T-helper 17 cell (primary cell): ENCODE results near the gene FGF14. TPM values are rescaled to one million over a fixed set of nuclear protein-coding genes. Genes with fewer than 3 reads are reported as not detected.

Experiments used
- ATAC-seq: fragments of 150-1000 bp; cut with Tn5 transposase; 2 replicates; pipeline ENCODE4 v1.10.0; 2021; ENCODE audit warnings: mild to moderate bottlenecking, moderate library complexity
- DNase-seq, 3 donors: peaks; one replicate each; pipeline versions ENCODE4 v3.0.0 to v3.0.0-alpha.2; 2020 to 2021
- H3K9me3 ChIP-seq: one replicate; pipeline ENCODE4 v1.7.0; 2013; ENCODE audit warnings: low read length, mild to moderate bottlenecking; ENCODE audit not compliant: control insufficient read depth, poor library complexity, severe bottlenecking
- H3K27ac Mint-ChIP-seq: one replicate; pipeline ENCODE4 v1.8.0; 2022; ENCODE audit warnings: mild to moderate bottlenecking, moderate library complexity, mixed read lengths
- H3K27me3 Mint-ChIP-seq: one replicate; pipeline ENCODE4 v1.8.0; 2022; ENCODE audit warnings: mixed read lengths
- H3K36me3 Mint-ChIP-seq: one replicate; pipeline ENCODE4 v1.8.0; 2022; ENCODE audit warnings: low read depth, mixed read lengths
- H3K4me1 Mint-ChIP-seq: one replicate; pipeline ENCODE4 v1.8.0; 2022; ENCODE audit warnings: mild to moderate bottlenecking, mixed read lengths
- H3K4me3 Mint-ChIP-seq: one replicate; pipeline ENCODE4 v1.8.0; 2022; ENCODE audit warnings: mild to moderate bottlenecking, moderate library complexity, mixed read lengths
- total RNA-seq, 4 donors: library from RNA in 2 of 4; stranded (reverse) in 2 of 4; gene quantifications; one replicate each; pipeline ENCODE4 v1.2.3 and lab custom pipeline; 2022 to 2026

FGF14 gene
- total RNA-seq, 2 donors from 2014 or later: not detected

DNA sequence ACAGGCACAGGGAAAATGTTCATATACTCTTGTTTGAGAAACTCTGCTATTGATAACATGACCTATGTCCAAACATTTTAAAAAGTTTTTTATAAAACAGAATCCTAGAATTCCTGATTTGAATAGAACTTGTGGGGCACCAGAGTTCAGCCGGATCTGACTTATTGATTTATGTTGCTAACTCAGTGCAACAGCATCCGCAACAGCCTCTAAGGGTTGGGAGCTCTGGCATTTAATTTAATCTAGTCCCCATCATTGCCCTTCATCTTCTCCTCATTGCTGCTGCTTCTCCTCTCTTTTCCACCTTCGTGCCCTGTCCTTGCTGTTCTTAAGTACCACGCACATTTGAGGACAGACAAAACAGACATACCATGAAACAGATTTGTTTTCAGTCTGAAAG is 214.5 kb downstream of the FGF14 start:
- ATAC-seq: no peak
- no peaks in the 10 kb centered on the region for H3K36me3 Mint-ChIP-seq
- no peak overlapping the region for H3K27ac Mint-ChIP-seq

DNA sequence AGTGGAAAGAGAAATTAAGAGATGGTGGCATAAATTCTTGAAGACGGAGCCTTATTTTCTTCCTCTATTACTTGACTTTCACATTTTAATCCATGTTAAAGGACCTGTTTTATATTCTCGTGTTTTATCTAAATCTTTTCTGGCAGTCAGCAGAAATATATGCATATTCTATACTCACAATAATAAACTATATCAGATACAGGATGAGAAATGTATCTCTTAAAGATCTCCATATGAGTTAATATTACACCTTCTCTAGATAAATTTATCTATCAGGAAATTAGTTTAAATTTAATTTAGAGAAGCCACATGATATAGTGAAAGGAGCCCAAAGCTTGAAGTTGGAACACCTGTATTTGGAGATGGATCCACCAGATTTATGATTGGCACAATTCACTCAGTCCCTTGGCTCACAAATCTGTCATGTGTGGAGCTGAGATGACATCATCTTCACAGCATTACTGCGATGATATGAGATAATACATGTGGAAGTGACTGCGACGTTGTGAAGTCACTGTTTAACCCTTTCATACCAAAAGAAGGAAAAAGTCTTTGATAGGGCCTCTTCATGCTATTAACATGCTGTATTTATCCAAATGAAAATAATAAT is 216.4 kb downstream of the FGF14 start:
- Mint-ChIP-seq H3K27ac (no peak overlapping the region), H3K36me3 (no peaks in the 10 kb centered on the region), H3K4me3 (no peak overlapping the region), H3K27me3 (peaks cover 4% of the 10 kb centered on the region), H3K4me1 (no peaks in the 10 kb centered on the region)
- no peak for ATAC-seq
- DNase-seq: no peak
- no peaks in the 10 kb centered on the region for H3K9me3 ChIP-seq

More for the DNA sequence above, 214.5 kb downstream of the FGF14 start:
- Mint-ChIP-seq H3K4me3 (no peak overlapping the region), H3K27me3 (peaks cover 4% of the 10 kb centered on the region), H3K4me1 (no peaks in the 10 kb centered on the region)
- no peak for DNase-seq
- H3K9me3 ChIP-seq: no peaks in the 10 kb centered on the region

DNA sequence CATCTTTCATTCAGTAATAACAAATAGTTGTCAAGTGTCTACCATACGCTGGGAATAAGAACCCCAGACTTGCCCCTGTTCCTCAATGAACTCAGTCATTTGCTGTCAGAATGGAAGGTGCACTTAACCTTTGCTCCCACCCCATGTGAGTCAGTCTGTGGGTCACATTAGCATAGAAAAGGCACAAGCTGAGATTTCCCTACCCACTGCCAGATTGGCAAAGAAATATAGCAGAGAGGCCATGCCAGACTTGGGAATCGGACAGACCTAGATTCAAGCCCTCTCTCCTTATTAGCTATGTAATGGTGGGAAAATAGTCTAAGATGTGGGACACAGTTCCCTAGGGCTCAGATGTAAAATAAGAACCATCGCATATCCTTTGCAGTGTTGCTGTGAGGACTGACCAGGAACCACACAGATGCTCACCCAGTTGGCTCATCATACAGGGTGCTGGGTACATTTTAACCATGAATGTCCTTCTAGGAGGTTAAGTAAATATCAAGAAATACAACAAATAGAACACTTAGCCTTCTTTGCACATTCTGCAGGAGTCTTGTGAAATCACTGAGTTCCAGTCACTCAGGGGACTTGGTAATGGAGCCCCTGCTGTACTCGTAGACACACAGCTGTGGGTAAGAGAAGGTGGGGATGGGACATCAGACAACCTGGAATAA is 218.2 kb downstream of the FGF14 start:
- ATAC-seq: no peak
- H3K9me3 ChIP-seq: no peaks in the 10 kb centered on the region
- H3K27ac Mint-ChIP-seq: no peak overlapping the region
- H3K4me3 Mint-ChIP-seq: no peak overlapping the region
- no peaks in the 10 kb centered on the region for H3K4me1 Mint-ChIP-seq
- H3K27me3 Mint-ChIP-seq: peaks cover 4% of the 10 kb centered on the region
- no peaks in the 10 kb centered on the region for H3K36me3 Mint-ChIP-seq
- no peak for DNase-seq

DNA sequence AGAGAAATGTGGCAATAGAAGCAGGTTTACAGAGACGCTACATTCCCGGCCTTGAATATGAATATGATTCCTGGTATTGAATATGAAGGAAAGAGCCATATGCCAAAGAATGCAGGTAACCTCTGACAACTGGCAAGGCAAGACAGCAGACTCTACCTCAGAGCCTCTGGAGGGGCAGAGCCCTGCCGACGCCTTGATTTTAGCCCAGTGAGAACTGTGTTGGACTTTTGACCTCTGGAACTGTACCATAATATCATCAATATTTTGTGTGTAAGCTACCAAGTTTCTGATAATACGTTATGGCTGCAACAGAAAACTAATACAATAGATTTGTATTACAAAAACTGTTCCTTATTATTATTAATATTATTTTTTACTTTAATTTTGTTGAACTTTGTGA is 219.7 kb downstream of the FGF14 start:
- H3K9me3 ChIP-seq: no peaks in the 10 kb centered on the region
- Mint-ChIP-seq H3K4me3 (no peak overlapping the region), H3K4me1 (no peaks in the 10 kb centered on the region), H3K27ac (no peak overlapping the region), H3K36me3 (no peaks in the 10 kb centered on the region), H3K27me3 (peaks cover 4% of the 10 kb centered on the region)
- ATAC-seq: no peak
- no peak for DNase-seq

DNA sequence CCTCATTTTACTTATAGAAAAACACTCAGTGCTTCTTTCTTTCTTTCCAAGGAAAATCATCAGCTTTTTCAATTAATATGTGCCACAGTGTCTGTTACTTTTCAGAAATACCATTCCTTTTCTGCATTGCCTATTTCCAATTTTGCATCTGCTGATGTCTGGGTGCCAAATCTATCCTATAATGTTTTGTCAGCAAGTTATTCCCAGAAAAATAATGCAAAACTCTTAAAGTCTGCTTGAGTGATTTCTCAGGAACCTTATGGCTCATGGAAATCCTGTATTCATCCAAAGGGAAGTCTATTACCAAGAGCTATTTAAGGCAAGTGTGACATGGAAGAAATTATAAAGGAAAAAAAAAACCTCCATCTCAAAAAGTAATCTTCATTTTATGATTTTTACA is 224.4 kb downstream of the FGF14 start:
- no peaks in the 10 kb centered on the region for H3K9me3 ChIP-seq
- no peaks in the 10 kb centered on the region for H3K4me1 Mint-ChIP-seq
- no peak for DNase-seq
- H3K27me3 Mint-ChIP-seq: peaks cover 5% of the 10 kb centered on the region
- ATAC-seq: no peak
- H3K27ac Mint-ChIP-seq: no peak overlapping the region
- H3K36me3 Mint-ChIP-seq: no peaks in the 10 kb centered on the region
- H3K4me3 Mint-ChIP-seq: no peak overlapping the region

DNA sequence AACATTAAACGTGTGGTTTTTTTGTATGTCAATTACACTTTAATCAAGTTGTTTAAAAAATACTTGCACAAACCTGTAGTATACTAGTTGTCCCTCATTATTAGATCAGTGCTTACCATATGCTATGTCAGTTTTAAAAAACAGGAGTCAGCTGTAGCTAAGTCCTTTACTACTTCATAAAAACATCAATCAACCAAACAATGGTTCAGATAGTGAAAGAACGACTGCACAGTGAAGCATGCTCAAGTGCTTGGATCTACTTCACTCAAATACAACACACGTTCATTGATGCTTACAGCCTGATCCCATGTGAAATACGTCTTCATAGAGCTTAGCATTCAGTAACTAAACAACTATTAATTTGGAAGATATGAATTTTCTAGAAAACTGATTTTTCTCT is 225.0 kb downstream of the FGF14 start:
- H3K36me3 Mint-ChIP-seq: no peaks in the 10 kb centered on the region
- H3K9me3 ChIP-seq: no peaks in the 10 kb centered on the region

DNA sequence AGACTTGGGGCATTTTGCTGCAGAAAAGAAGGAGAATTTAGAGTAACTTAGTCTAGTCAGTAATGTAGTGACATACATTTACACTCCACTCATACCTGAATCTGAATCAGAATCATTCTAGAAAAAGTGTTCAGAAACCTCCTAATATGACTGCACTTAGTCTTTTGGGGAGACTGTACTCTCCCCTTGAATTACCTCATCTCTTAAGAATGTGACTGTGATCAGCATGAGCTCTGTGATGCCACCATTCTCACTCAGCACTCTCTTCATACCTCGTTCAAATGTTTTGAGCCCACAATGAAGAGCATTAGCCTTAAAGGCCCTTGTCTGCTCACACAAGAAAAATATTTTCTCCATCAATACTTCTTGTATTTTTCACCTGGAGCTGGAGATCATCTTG is 229.4 kb downstream of the FGF14 start:
- ATAC-seq (no peak), DNase-seq (no peak)
- no peaks in the 10 kb centered on the region for H3K9me3 ChIP-seq
- Mint-ChIP-seq H3K4me1 (no peaks in the 10 kb centered on the region), H3K27ac (no peak overlapping the region), H3K4me3 (no peak overlapping the region), H3K27me3 (peaks cover 18% of the 10 kb centered on the region), H3K36me3 (no peaks in the 10 kb centered on the region)

More for the DNA sequence above, 225.0 kb downstream of the FGF14 start:
- no peak for DNase-seq
- no peak for ATAC-seq
- Mint-ChIP-seq H3K27ac (no peak overlapping the region), H3K4me1 (no peaks in the 10 kb centered on the region), H3K4me3 (no peak overlapping the region), H3K27me3 (peaks cover 9% of the 10 kb centered on the region)

DNA sequence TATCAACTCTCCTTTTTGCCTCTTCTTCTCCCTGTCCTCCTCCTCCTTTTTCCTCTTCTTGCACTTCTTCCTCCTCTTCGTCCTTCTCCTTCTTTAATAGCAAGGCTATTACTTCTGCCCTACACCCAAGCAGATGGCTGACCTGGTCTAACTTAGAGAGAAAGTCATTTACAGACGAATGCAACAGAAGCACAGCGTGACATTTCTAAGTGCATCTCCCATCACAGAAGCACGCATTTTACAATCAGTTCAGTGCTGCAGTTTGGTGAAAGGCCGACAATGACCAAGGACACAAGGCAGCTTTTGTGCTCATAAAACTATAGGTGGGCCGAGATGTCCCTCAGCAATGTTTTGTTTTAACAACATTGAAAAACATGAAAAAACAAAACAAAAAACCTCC is 231.5 kb downstream of the FGF14 start:
- Mint-ChIP-seq H3K4me3 (no peak overlapping the region), H3K27me3 (peaks cover 18% of the 10 kb centered on the region), H3K27ac (no peak overlapping the region), H3K36me3 (no peaks in the 10 kb centered on the region), H3K4me1 (no peaks in the 10 kb centered on the region)
- H3K9me3 ChIP-seq: no peaks in the 10 kb centered on the region
- no peak for DNase-seq
- no peak for ATAC-seq

DNA sequence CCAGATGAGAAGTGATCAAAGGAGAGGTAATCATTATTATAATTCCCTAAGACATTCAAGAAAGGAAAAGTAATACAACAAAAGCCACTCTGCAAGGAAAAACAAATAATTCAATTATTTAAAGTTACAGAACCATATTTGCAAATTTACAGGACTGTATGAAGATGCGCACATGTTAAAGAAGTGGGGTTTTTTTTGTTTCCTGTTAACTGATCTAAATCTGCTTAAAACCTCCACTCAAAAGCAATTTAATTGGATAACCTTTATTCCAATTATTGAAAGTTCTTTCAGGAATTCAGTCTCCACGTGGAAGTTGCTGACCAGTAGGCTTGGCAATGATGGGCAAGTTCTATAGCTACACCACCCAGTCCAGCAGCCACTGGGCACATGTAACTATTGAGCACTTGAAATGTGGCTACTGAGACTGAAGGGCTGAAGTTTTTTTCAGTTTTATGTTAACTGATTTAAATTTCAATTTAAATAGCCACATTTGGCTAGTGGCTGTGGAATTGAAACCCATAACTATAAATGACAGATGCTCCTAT is 232.3 kb downstream of the FGF14 start:
- peaks cover 18% of the 10 kb centered on the region for H3K27me3 Mint-ChIP-seq
- no peak overlapping the region for H3K4me3 Mint-ChIP-seq
- H3K36me3 Mint-ChIP-seq: no peaks in the 10 kb centered on the region
- H3K9me3 ChIP-seq: no peaks in the 10 kb centered on the region
- no peak overlapping the region for H3K27ac Mint-ChIP-seq
- ATAC-seq: no peak
- H3K4me1 Mint-ChIP-seq: no peaks in the 10 kb centered on the region
- no peak for DNase-seq

DNA sequence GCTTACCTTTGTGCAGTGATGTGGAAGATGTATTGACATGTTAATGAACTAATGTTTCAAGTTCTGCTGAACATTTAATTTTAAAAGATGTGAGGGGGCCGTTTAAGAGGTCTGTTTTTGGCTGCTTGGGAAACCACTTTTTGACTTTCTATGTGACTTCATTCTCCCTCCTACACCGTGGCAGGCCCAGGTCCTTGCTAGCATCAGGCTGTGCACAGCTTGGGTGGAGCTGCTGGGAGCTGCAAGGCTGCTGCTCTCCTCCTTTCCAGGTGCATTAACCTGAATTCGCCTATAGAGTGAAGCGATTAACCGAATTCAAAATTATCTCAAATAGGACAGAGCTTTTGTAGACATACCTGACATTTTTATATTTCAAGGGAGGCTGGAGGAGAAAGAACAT is 249.1 kb downstream of the FGF14 start:
- Mint-ChIP-seq H3K36me3 (no peaks in the 10 kb centered on the region), H3K27ac (no peak overlapping the region)

DNA sequence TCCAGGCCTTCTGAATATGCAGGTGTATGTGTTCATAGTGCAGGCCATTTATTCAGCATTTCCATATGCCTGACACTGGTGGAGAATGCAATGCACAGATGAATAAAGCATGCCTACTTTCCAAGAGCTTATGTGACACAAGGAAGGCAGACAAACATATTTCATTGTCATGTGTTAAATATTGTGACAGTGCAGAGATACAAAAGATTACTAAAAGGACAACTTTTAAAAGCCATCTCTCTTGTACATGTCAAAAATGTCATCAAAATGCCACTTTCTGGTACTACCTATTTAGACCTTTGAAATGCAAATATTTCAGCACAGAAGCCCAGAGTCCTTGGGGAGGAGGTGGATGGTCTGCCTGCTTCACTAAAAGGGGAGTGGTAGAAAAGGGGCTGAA is 254.5 kb downstream of the FGF14 start:
- no peak overlapping the region for H3K4me3 Mint-ChIP-seq

More for the DNA sequence above, 249.1 kb downstream of the FGF14 start:
- no peaks in the 10 kb centered on the region for H3K9me3 ChIP-seq
- DNase-seq: no peak
- Mint-ChIP-seq H3K27me3 (peaks cover 4% of the 10 kb centered on the region), H3K4me1 (no peaks in the 10 kb centered on the region), H3K4me3 (no peak overlapping the region)
- no peak for ATAC-seq

DNA sequence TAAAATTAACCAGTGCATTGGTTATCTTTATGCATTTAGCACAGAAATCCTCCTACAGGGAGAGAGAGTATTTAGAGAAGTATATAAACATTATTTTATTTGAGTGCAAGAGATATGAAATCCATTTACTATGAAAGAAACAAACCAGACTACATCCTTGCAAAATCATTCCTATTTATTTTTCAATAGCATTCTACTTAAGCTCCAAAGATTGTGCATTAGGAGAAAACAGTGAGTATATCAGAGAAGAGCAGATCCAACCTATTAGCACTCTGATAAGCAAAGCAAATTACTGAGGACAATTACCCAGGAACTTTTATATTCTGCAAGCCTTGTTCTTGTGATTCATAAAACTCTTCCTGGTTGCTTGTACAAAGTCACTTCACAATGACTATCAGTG is 256.1 kb downstream of the FGF14 start:
- peaks cover 4% of the 10 kb centered on the region for H3K27me3 Mint-ChIP-seq
- no peak overlapping the region for H3K4me3 Mint-ChIP-seq
- no peaks in the 10 kb centered on the region for H3K4me1 Mint-ChIP-seq
- no peak for DNase-seq
- H3K27ac Mint-ChIP-seq: no peak overlapping the region
- no peak for ATAC-seq
- no peaks in the 10 kb centered on the region for H3K36me3 Mint-ChIP-seq
- no peaks in the 10 kb centered on the region for H3K9me3 ChIP-seq

More for the DNA sequence above, 254.5 kb downstream of the FGF14 start:
- Mint-ChIP-seq H3K4me1 (no peaks in the 10 kb centered on the region), H3K36me3 (no peaks in the 10 kb centered on the region), H3K27ac (no peak overlapping the region), H3K27me3 (peaks cover 4% of the 10 kb centered on the region)
- no peak for DNase-seq
- no peaks in the 10 kb centered on the region for H3K9me3 ChIP-seq
- ATAC-seq: no peak

DNA sequence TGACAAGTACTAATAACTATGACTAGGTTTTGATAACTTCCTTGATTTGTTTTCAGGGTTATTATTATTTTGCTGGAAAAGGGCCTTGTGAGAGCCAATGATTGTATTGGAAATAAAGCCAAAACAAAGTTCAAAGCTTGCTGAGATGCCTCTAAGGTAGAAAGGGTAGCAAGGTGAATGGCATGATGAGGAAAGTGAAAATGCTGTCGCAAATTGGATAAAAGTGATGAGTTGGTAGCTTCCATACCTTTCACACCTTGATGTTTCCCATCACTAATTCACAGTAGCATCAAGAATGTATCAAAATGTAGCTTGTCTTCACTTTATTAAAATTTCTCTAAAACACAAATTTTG is 259.4 kb downstream of the FGF14 start:
- no peak for DNase-seq
- no peak overlapping the region for H3K4me3 Mint-ChIP-seq
- no peak for ATAC-seq
- no peak overlapping the region for H3K27ac Mint-ChIP-seq
- no peaks in the 10 kb centered on the region for H3K27me3 Mint-ChIP-seq
- H3K4me1 Mint-ChIP-seq: no peaks in the 10 kb centered on the region
- H3K36me3 Mint-ChIP-seq: no peaks in the 10 kb centered on the region
- H3K9me3 ChIP-seq: no peaks in the 10 kb centered on the region
